Stimulated activated CD4-positive, alpha-beta T cell treated with anti-CD3 and anti-CD28 coated beads, Interleukin-4, amount 100 ng/mL, for 48 hours (primary cell): Measurements from ENCODE around the gene LCLAT1.

Experiments
- DNase-seq, 2 donors: peaks; one replicate each; pipeline ENCODE4 v3.0.0-alpha.2; 2020; ENCODE audit warnings: low read depth in 2 of 2

Gene LCLAT1

GRCh38 chr2:30514848-30515435 lies 67.9 kb downstream of the LCLAT1 start:
- no peak for DNase-seq

DNA sequence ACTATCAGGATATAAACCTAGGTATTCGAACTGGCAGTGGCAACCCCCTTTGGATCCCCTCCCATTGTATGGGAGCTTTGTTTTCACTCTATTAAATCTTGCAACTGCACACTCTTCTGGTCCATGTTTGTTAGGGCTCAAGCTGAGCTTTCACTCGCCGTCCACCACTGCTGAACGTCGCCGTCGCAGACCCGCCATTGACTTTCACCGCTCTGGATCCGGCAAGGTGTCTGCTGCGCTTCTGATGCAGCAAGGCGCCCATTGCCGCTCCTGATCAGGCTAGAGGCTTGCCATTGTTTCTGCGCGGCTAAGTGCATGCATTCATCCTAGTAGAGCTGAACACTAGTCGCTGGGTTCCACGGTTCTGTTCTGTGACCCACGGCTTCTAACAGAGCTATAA lies 69.1 kb downstream of the LCLAT1 start:
- DNase-seq: no peak

DNA sequence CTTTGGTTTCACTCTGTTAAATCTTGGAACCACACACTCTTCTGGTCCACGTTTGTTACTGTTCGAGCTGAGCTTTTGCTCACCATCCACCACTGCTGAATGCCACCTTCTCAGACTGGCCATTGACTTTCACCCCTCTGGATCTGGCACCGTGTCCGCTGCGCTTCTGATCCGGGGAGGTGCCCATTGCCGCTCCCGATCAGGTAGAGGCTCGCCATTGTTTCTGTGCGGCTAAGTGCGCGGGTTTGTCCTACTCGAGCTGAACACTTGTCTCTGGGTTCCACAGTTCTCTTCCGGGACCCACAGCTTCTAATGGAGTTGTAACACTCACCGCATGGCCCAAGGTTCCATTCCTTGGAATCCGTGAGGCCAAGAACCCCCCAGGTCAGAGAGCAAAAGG lies 72.8 kb downstream of the LCLAT1 start:
- DNase-seq: no peak

DNA sequence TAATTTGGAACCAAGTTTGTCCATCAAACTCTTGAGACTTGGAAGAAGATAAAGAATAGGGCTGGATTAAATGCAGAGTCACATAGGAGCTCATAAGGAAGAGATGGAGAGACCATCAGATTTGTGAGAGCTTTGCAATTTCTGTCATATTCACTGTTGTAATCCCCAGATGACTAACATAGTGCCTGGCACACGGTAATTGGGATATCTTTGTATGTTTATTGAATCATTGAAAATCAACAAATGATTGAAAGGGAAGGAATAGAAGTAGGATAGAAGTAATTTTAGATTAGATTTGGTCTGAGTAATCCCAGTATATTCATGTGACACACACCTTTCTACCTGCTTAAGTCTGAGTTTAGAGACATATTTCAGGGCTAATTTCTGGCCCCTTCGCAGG lies 75.4 kb downstream of the LCLAT1 start:
- no peak for DNase-seq

- DNase-seq: no peak
These were observed 80.4 kb downstream of the LCLAT1 start for GRCh38 chr2:30527411-30527810.

GRCh38 chr2:30527859-30528258 lies 80.8 kb downstream of the LCLAT1 start:
- no peak for DNase-seq

GRCh38 chr2:30530346-30530745 lies 83.3 kb downstream of the LCLAT1 start:
- DNase-seq: no peak

DNA sequence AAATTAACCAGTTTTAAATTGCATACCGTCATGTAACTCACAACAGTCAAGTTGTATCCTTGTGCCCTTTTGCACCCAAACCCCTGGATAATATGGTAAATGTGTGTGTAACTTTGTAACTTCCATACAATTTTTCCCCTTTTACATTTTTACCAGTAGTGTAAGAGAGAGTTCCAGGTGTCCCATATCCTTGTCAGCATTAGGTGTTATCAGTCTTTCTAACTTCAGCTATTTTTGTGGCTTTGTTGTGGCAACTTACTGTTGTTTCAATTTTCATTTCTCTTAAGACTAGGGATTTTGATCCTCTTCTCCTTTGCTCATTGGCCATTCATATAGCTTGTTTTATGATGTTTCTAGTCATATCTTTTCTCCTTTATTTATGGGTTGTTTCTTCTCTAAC lies 94.6 kb downstream of the LCLAT1 start:
- DNase-seq: no peak

GRCh38 chr2:30545875-30546274 lies 98.8 kb downstream of the LCLAT1 start:
- no peak for DNase-seq

- DNase-seq: no peak
These were observed 101.3 kb downstream of the LCLAT1 start for GRCh38 chr2:30548386-30548785.

- DNase-seq: no peak
These were observed 102.0 kb downstream of the LCLAT1 start for GRCh38 chr2:30549096-30549495.

DNA sequence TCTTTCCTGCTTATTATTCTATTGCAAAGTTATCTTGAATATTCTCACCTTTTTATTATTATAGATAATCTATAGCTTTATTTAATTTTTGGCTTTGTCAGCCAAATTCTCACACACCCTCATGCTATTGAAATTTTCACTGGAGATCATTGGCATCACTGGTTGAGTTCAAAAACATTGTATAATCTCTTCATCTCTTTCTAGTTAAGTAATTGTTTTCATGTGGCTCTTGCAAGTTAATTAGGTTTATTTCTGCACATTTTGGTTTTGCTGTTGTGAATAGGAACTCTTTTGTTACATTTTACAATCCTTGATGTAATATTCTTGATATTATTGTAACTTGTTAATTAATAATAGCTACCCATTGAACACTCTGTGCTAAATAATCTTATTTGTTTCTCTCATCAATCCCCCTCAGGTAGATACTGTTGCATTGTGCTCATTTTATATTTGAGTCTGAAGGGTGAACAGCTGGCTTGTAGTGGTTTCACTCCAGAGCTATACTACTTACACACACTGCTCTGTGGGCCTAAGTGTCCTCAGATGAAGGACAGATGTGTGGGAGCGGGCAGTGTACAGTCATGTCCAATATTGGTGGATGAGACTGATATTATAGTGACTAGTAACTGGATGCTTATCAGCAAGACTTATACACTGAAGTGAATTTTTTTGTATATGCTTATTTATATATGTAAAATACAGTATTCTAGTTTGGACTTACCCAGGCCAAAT lies 112.7 kb downstream of the LCLAT1 start:
- no peak for DNase-seq

- DNase-seq: no peak
These were observed 114.3 kb downstream of the LCLAT1 start for GRCh38 chr2:30561349-30561748.

DNA sequence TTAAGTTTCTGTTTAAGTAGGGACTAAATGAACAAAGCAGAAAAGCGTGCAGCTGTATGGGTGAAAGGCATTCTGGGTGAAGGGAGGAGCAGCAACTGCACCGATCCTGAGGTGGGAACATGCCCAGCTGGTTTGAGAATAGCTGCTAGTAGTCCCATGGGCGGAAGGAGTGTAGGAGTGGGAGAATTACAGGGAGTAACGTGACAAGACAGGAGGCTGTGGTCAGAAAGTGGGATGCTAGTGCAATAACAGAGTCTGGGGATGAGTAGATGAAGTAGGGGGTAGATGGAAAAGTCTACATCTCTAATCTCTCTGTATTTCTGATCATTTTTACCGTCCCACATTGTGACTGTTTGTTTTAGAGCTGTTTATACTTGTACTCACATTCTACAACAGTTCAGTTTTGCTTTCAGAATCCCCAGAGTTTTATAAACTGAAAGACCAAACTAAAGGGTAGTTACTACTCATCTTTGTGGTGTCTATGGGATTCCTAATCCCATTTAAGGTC lies 118.9 kb downstream of the LCLAT1 start:
- DNase-seq: peak in 1 of 2 donors; percentile 11

- no peak for DNase-seq
These were observed 119.6 kb downstream of the LCLAT1 start for GRCh38 chr2:30566631-30567030.

DNA sequence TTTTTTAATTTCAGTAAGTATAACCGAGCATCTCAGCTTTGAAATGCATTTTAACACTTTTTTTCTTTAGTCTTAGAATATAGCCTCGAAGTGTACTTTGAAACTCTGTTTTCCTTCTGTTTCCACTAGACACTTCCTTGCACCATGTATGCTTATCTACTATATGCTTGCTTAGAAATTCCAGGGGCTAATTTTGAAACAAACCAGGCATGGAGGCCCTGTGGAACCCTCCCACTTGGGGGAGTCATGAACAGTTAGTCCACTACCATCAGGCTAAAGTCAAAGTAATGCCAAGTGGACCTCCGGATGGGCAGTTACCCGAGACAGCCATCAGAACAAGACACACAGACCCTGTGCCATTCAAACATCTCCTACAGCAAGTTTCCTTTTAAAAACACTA lies 120.3 kb downstream of the LCLAT1 start:
- DNase-seq: no peak

- no peak for DNase-seq
These were observed 122.9 kb downstream of the LCLAT1 start for GRCh38 chr2:30569946-30570345.

GRCh38 chr2:30577151-30577550 lies 130.1 kb downstream of the LCLAT1 start:
- no peak for DNase-seq

DNA sequence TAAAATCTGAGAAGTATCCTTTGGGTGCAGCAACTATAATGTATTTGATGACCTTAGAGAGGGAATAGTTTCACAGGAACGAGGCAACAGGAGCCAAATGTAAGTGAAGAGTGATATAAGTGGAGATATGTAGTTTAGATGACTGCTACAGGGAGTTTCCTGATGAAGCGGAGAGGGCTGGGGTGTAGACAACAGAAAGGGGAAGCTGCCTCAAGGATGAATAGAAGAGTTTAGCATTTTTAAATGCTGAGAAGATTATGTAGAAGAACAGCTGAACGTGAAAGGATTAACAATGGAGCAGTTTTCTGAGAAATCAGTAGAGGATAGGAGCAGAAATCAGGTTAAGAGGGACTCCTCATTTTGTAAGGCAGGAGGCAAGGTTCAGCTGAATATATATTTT lies 133.3 kb downstream of the LCLAT1 start:
- no peak for DNase-seq

DNA sequence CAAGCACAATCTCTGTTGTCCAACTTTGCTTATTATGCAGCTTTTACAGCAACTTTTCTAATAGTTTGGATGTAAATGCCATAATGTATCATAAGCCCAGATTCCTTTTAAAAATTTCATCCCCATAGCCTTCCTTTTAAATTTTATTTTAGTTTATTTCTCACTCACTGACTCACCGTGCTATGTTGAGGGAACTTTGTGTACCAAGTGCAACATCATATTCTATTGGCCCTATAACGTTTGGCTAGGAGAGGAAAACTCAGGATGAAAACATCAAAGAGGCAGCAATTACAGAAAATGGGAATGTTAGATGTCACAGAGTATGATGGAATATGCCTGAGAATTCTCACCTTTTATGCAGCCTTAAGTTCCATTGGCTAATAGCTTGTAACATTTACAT lies 135.5 kb downstream of the LCLAT1 start:
- no peak for DNase-seq

GRCh38 chr2:30583204-30583749 lies 136.2 kb downstream of the LCLAT1 start:
- DNase-seq: no peak

GRCh38 chr2:30584116-30584515 lies 137.1 kb downstream of the LCLAT1 start:
- no peak for DNase-seq

GRCh38 chr2:30588994-30589393 lies 141.9 kb downstream of the LCLAT1 start:
- no peak for DNase-seq
